Ramos (cell line): ENCODE results near the gene AATF.

Experiments used
- in situ Hi-C: fragments of 300-500 bp; cut with MboI; formaldehyde crosslinking; loops from one replicate; pipeline ENCODE4 v1.14.3; 2022; ENCODE audit warnings: low sequenced_read_pairs; ENCODE audit not compliant: unreplicated experiment

AATF gene

DNA sequence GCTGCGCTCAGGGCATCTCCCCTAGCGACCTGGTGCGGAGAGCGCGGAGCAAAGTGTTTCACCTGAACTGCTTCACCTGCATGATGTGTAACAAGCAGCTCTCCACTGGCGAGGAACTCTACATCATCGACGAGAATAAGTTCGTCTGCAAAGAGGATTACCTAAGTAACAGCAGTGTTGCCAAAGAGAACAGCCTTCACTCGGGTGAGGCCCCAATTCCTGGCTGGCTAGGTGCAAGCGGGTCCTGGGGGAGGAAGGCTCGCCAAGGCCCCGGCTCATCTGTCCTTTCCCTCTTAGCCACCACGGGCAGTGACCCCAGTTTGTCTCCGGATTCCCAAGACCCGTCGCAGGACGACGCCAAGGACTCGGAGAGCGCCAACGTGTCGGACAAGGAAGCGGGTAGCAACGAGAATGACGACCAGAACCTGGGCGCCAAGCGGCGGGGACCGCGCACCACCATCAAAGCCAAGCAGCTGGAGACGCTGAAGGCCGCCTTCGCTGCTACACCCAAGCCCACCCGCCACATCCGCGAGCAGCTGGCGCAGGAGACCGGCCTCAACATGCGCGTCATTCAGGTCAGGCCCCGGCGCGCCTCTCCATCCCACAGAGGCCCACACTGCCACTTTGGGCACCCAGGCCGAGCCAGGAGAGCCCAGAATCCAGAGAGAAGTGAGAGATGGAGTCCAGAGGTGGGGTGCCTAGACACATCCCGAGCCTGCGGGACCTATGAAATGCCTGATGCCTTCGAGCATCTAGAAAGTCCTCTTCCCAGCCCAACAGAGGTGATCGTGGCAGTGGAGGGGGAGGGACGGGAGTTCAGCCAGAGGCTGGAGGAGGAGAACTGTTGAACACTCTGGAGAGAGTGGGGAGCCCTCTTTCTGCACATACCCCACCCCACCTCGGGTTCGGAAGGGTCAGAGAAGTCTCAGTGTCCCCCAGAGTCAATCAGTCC is 8.2 kb upstream of the AATF start:
- in situ Hi-C loops = no loop called here

DNA sequence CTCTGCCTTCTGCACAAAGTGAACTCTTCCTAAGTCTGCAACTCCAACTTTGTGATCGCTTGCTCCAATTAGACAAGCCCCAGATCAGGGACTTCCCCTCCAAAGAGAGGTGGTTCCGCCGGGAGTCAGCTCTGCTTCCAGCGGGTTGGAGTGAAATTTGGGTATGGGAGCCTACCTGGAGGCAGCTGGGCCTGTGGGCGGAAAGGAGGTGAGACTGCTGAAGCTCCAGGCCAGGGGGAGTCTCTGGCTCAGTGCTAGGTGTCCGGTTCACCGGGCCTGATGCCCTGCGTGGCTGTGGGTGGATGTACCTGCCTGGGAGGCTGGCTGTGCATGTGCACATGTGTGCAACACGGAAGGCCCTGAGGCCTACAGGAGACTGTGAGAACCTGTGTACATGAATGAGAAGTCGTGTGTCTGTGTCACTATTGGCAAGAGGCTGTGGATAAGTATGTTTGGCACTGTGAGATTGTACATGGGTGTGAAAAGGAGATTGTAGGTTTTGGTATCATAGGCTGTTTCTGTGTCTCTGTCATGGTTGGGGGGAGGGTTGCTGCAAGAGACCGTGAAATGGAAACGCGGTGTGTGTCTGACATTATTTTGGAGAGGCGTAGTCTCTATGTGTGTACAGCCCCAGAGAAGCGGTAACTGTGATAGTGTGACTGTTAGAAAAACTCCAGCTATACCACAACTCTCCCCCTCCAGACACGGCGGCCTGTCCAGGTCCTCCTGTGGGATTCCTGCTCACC is 7.3 kb upstream of the AATF start:
- in situ Hi-C loops = no loop called here

DNA sequence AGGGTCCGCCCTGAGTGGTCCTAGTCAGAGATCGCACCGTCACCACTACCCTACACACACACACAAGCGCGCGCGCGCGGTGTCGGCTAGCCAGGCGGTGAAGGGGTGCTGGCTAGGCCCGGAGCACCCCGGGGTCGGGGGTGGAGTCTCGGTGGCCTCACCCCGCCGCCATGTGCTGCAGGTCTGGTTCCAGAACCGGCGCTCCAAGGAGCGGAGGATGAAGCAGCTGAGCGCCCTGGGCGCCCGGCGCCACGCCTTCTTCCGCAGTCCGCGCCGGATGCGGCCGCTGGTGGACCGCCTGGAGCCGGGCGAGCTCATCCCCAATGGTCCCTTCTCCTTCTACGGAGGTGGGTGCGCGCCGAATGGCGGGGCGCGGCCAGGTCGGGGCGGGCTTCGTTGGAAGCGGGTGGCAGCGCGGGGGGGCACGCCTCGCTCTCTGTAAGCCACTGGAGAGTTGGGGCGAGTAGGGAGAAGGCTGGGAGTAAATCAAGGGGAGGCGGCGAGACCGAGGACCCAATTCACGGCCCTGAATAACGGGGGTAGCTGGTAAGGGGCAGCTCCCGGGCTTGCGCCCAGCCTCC is 6.6 kb upstream of the AATF start:
- in situ Hi-C loops = no loop called here

DNA sequence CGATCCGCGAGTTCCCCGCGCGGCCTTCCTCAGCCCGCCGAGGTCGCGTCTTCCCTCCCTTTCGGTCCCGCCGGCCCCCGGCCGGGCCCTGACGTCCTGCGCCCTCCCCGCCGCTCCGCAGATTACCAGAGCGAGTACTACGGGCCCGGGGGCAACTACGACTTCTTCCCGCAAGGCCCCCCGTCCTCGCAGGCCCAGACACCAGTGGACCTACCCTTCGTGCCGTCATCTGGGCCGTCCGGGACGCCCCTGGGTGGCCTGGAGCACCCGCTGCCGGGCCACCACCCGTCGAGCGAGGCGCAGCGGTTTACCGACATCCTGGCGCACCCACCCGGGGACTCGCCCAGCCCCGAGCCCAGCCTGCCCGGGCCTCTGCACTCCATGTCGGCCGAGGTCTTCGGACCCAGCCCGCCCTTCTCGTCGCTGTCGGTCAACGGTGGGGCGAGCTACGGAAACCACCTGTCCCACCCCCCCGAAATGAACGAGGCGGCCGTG is 6.1 kb upstream of the AATF start:
- in situ Hi-C loops = no loop called here

DNA sequence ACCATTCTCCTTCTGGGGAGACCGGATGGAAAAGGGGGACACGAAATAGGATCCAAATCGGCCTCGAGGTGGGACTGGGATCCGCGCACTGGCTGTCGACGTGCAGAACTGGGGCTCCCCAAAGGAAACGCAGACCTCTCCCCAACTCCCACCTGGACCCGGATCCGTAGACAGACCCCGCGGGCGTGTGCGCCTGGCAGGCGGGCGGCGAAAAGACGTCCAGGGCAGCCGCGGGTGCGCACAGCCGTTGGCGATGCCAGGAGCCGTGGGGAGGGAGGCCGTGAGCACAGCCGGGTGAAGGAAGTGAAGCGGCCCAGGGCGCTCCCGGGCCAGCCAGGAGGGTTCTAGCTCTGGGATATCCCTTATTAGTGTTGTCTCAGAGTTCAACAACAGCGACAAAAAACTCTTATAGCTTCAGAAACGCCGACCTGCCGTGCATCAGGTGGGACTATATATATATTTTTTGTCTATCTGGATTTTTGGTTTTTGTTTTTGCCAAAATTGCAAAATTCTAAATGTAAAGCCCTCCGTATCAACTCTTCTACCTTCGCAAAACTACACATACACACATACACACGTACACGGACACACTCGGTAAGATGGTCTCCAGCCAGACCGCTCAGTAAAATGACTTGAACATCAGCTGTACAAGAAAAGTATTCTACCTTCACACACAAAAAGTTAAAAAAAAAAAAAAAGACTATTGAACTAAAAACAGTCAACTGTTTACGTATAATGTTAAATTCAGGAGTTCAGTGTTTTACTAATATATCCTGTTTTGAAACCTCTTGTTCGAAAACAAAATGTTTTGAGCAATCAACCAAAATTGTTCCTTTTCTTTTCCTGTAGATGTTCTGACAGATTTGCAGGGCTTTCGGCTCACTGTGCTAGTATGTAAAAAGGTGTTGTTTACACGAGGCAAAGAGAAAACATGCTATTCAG is 5.2 kb upstream of the AATF start:
- in situ Hi-C loops = no loop called here

DNA sequence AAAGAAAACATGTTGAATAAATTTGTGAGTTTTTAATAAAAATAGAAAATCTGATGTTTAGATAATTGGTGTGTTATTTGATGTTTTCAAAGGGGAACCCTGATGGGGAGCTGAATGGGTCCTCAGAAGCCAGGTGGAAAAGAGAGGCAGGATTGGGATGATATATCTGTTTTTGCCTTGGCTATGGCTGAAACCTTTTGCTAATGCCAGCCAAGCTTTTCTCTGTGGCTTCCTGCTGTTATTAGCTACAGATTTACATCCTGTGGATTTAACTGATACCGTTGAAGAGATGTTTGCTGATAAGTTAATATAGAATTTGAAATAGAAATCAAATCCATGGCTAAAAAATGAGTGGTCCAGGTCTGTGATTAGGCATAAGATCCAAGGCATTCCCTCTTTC is 4.2 kb upstream of the AATF start:
- in situ Hi-C loops = no loop called here

DNA sequence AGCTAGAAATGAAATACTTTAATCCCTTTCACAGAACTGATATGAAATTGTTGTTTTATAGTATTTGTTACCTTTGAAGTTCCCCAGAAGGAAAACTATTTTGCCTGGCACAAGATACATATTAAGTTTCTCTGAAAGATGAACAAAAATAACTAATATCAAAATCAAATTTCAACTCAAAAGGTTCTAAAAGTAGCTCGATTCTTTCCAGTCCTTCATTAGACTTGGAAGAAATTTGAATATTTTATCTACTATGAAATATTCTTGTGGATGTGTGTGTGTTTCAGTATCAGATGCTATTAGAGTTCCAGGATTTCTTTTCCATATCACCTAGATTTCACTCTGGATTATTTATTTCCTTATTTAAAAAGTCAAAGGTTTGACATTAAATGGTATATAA is 3.6 kb upstream of the AATF start:
- in situ Hi-C loops = no loop called here

DNA sequence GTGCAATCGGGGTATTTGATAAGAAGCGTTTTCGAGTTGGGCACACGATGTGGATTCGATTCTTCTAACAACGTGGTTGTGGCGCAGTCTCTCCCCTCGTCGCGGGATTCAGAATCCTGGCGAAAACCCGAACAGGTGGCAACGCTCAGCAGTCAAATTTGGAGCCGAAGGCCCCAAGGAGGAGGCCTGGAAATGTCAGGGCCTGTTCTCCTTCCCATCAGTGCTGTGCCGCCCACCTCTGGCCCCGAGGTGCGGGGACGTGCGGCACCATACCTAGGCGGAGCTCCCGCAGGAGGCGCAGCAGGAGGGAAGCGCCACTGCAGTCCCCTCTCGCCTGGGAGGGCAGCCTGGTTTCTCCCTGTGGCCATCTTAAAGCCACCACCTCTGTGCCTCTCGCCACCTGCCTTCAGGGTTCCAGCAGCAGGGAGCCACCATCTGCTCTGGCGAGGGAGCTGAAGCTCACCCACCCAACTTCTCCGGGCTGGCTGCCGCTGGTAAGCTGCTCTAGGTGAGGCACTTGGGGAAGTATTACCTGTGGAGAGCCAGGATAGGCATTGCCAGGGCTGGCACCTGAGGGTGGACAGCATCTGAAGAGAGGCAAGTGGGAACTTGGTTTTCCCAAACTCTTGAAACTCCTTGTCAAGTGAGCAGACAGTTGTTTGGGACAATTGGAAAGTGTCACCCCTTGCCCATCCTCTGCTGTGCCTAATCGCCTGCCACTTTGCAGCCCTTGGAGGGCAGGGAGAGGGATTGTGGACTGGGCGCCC is 2.6 kb upstream of the AATF start:
- in situ Hi-C loops = no loop called here

DNA sequence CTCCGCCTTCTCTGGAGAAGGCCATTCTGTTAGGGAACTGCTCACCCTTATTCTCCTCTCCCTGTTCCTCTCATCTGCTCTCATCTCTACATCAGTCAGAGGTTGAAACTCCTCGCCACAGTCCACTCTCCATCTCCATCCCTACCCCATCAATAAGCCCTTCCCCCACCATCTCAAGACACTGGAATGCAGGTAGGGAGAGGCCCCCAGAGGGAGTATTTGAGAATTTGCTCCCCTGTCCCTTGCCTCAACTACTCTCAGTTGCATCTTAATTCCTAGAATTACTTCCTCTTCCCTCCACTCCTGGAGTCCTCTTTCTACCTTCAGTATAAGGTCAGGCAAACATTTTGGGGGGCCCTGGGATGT is 2.0 kb upstream of the AATF start:
- in situ Hi-C loops = no loop called here

DNA sequence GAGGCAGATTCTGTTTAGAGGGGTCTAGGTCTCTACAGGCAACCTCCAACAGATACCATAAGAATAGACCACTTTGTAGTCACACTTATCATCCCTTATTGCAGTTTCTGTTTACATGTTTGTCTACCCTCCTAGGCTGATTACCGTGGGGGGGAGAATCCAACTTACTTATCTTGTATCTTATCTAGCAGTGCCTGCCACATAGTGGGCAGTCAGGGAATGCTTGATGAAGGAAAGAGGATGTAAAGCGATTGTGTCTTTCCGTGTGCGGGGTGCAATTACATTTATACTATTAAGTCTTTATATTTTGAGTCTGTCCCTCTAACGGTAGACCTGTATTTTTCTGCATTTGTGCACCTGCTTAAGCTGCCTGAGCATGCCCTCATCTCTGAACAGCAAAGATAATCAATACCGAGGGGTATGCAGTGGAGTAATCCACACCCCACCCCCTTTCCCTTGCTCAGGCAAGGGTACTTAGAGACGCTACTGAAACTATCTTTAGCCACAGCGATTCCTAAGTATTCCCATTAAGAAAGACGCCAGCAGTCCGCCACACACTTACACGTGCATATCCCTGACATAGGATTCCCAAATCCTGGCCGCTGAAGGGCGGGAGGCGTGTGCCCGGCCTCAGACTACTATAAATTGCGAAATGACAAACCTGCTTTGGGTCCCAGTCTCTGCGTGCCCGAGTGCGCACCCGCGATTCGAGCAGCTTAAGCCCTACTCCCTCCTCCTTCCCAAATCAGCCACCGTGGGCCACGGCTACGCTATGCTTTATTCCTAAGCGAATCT is 635 bp upstream of the AATF start:
- in situ Hi-C loops = no loop called here

DNA sequence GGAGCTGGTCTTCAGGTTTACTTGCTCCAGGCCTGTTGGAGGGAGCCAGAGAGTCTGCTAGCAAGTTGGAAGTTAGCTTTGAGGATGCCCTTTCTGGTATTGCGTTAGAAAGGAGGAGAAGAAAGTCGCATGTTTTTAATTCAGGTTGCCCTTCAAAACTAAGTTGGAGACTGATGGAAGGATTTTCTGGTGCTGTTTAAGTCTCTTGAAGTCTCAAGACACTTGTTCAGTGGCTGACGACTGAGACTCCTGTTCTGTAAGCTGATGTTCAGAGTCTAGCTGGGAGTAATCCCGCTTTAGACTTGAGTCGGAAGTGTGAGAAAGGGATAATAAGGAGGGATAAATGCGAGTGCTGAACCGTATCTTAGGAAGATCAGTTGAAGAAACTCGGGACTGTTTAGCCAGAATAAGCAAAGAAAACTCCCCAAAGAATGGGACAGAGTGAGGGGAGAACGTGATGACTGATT is 740 bp downstream of the AATF start:
- in situ Hi-C loops = no loop called here

DNA sequence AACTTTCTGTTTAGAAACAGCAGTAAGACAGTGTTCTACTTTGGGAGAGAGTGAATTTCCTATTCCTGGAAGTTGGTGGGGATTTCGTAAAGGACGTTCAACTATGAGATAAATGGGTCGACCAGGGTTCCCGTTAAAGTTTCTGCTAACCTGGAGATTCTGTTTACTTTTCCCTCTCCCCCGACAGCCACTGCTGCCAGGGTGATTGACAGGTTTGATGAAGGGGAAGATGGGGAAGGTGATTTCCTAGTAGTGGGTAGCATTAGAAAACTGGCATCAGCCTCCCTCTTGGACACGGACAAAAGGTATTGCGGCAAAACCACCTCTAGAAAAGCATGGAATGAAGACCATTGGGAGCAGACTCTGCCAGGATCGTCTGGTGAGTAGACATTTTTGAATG is 1.3 kb downstream of the AATF start:
- in situ Hi-C loops = no loop called here

DNA sequence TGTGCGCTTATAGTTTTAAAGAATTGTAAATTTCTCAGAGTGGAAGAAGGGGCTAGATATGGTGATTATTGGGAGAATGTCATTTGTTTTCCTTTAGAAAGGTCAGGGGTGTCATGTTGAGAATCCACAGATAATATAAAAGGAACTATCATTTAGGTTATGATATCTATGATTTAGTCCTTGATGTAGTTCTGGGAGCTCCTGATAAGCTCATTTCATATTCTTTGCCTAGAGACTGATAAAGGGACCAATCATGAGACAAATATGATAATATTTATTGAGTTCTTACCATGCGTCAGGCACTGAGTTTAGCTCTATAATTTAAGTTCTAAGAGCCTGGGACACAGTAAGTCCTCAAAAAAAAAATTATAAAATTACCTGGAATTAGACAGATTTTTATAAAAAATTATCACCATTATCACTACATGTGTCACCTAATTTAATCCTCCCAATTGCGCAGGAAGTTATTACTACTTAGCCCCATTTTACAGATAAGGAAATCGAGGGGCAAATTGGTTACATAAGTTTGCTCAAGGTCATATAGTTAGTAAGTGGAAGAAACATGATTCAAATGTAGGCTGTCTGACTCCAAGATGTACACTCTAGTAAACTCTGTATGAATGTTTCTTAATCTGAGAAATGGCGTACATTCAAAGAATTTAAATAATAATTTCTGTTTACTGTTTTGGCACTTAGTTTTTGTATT is 2.5 kb downstream of the AATF start:
- in situ Hi-C loops = no loop called here

DNA sequence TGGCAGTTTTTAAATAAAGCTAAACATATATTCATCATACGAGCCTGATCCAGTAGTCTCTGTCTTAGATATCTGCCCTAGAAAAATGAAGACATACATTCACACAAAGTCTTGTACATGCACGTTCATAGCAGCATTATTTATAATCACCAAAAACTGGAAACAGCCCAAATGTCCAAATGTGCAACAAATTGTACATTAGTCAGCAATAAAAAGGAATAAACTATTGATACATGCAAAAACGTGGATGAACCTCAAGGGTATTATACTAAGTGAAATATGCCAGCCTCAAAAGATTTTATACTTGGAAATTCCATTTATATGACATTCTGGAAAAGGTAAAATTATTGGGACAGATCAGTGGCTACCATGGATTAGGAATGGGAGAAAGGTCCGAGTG is 22.8 kb downstream of the AATF start:
- in situ Hi-C loops = no loop called here

DNA sequence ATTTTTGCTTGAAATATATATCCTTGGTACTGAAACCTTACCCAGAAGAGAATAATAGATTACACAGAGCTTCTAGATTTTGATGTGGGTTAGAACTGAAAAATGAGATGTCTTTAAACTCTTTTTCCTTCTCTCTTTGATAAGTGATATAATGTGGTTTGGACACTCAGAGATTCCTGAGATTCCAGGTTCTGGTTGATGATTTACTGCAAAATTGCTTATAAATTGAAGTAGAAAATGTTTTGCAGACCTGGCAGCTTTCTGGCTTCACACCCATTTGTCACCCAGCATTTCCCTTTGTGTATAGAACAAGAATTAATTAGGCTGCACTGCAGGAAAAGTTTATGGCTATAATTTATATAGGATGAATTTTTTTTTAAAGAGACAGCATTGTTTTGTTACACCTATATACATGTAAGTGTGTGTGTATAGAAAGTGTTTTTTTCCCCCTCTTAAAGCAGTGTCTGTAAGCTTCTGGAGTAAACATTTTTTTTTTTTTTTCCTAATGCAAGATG is 23.5 kb downstream of the AATF start:
- in situ Hi-C loops = no loop called here

DNA sequence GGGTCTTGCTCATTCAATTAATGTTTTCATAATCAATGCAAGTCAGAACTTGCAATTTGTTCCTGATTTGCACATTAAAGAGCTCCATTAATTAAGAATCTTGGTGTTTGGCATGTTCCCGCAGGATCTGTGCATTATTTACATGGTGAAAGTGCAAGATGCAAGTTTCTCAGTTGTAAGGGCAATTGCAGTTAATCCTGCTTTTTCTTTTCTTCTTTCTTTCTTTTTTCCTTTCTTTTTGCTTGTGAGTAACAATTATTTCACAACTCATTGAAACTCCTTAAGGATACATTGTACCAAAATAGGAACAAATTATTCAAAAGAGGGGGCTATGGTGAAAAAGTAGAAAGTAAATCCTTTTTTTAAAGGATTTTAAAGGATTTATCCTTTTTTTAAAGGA is 24.2 kb downstream of the AATF start:
- in situ Hi-C loops = no loop called here

DNA sequence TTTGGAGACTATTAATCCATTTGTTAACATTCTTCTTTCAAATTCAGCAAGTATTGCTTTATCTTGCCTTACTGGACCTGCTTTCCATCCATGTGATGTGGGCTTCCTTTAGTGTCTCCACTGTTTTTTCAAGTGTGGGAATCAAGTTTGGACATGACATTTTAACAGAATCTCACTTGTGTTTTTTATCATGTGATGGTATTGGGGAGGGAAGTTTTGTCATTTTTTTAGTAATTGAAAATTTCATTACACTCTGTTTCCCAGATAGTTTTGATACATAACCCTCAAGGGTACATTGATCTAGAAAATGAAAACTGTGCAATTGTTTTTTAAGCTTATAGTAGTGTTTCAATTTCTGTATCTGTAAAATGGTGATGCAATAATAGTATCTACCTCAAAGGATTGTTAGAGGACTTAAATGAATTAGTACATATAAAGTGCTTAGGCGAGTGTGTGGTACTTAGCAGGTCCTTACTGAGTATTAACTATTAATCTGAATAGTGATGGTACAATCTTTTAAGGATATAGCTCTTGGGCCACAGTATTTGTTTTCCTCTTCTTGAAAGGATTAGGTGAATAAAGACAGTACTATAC is 27.3 kb downstream of the AATF start:
- in situ Hi-C loops = no loop called here
